DMS 273 (cell line): ENCODE data around the gene NRXN2.

Experiments
- DNase-seq: peaks from one replicate; lab custom pipeline; 2025; ENCODE audit not compliant: unreplicated experiment; lab: John Stamatoyannopoulos, UW

NRXN2 gene

DNA sequence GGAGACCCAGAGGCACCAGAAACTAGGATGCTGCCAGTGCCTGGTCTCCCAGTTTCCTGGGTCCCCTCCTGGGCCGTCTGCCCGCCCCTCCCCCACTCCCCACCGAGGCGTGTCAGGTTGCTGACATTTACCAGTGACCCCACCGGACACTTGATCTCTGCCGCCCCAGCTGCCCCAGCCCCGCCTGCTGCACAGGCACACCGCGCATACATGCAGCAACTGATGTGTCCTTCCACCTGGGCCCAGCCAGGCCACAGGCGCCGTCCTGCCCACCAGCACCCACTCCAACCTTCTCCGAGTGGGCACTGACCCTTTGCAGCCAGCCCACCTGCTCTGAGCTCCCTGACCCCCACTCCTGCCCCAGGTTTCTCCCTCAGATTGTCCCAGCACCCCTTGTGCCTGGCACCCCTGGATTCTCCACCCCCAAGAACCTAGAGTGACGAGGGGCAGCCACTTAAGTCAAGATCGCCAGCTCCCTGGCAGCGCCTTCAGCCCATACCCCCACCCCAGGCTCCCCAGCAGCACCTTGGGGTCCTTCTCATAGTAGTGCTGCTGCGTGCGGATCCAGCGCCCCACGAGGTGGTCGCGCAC, 36.2 kb upstream of the NRXN2 start:
- no peak for DNase-seq

GRCh38 chr11:64758330-64759079, 35.5 kb upstream of the NRXN2 start:
- no peak for DNase-seq

DNA sequence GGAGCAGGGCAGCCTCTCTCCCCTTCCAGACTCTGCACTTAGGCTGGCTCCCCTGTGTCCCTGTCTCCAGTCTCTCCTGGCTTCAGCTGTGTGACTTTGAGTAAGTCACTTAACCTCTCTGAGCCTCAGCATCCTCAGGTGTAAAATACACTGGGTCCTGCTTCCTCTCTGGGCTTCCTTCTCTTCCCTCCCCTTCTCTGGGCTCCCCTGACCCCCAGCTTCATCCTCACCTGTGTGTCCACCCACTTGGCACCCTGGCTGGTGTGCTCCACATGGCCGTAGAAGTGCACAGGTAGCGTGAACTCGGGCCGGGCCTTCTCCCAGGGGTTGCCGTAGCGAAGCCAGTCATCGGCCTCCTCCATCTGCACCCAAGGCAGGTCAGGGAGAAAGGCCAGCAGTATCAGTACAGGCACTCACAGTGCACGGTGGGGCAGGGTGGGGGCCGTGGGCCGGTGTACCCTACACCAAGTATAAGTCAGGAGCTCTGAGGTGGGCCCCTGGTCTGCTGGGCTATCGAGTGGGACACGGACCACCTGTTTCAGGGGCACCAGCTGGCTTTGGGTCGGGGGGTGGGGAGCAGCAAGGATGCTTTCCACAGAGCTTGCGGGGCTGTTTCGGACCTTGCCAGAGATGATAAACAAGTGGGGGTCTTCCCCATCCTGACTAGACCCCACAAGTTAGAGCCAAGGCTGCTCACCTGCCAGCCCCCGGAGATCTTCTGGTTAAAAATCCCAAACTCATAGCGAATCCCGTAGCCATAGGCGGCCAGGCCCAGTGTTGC, 34.7 kb upstream of the NRXN2 start:
- DNase-seq, result no peak

- no peak for DNase-seq
Observed at GRCh38 chr11:64755681-64756361, 32.8 kb upstream of the NRXN2 start.

- DNase-seq, result no peak
Observed at GRCh38 chr11:64754919-64755662, 32.1 kb upstream of the NRXN2 start.

DNA sequence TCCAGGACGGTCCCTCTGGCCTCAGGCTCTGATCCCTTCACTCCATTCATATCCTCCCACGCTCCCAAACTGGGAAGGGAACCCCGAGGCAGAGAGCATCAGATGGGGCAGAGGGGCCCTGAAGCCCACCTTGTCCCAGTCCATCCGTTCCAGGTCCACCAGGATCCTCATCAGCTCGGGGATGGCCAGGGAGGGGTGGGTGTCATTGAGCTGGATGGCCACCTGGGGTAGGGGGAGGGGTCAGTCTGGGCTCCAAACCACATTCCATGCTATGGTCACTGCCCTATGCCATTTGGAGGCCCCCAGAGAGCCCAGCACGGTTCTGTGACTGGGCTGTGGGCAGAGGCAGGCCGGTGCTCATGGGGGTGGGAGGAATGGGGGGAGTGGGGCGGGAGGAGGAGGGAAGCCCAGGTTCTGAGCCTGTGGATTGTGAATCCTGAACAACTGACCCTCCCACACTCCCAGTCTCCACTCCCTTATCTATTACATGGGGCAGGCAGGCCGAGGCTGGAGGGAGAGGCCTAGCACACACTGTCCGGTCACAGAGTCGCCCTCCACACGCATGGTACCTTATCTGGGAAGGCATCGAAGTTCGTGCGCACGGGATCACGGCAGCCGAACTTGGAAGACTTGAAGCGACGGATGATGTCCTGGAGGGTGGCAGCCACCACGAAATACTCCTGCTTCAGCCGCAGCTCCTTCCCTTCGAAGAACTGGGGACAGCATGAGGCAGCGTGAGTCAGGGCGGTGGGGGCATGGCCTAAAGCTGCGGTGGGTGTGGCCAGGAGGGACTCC, 31.3 kb upstream of the NRXN2 start:
- no peak for DNase-seq

- DNase-seq, result no peak
Observed at GRCh38 chr11:64753380-64754123, 30.6 kb upstream of the NRXN2 start.

DNA sequence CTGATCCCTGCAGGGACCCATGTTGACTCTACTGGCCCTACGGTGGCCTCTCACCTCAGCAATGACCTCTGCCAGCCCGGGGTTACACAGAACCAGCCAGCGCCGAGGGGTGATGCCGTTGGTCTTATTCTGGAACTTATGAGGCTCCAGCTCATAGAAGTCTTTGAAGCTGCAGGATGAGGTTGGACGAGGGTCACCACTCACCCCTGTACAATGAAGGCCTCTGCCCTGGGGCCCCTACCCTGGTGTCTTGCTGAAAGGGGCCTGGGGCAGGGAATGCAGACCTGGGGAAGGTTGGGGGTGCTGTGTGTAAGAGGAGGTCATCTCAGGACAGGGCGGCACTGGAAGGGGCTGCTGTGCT, 30.0 kb upstream of the NRXN2 start:
- no peak for DNase-seq

GRCh38 chr11:64752175-64752970, 29.4 kb upstream of the NRXN2 start:
- peak; percentile 67 for DNase-seq

GRCh38 chr11:64751580-64751979, 28.6 kb upstream of the NRXN2 start:
- no peak for DNase-seq

- no peak for DNase-seq
Observed at GRCh38 chr11:64751136-64751535, 28.1 kb upstream of the NRXN2 start.

DNA sequence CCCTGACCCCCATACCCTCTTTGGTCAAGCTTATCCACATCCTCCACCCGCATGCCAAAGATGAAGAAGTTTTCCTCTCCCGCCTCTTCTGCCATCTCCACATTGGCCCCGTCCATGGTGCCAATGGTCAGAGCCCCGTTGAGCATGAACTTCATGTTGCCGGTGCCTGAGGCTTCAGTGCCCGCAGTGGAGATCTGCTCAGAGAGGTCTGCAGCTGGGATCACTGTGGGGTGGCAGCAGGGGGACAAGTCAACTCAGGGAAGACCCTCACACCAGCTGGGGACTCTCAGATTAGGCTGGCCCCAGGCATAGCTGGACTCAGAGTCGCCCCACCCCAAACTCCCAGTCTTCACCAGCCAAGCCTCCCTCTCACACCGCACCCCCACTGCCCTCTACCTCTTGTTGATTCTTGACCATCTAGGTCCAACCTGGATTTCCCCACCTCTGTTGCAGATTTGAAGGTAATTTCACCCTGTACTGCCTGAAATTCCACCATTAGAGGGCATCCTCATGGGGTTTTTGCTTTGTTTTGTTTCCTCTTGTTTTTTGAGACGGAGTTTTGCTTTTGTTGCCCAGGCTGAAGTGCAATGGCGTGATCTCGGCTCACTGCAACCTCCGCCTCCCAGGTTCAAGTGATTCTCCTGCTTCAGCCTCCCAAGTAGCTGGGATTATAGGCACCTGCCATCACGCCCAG, 27.5 kb upstream of the NRXN2 start:
- DNase-seq, result no peak

GRCh38 chr11:64747961-64748665, 25.1 kb upstream of the NRXN2 start:
- DNase-seq, result no peak

DNA sequence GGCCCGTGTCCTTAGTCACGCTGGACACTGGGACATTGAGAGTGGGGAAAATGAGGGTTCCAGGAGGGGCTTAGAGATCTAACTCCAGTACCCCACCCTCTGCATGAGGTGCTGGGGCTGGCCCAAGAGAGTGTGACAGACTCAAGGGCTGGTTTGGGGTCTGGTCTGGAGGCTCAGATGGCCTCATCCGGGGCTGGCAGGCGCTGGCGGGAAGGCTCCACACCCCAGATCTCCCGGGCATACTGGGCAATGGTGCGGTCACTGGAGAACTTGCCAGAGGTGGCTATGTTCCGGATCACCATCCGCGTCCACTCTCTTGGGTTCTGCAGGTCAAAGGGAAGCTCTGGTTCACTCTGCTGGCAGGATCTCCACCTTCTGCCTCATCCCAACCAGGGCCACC, 23.5 kb upstream of the NRXN2 start:
- no peak for DNase-seq

DNA sequence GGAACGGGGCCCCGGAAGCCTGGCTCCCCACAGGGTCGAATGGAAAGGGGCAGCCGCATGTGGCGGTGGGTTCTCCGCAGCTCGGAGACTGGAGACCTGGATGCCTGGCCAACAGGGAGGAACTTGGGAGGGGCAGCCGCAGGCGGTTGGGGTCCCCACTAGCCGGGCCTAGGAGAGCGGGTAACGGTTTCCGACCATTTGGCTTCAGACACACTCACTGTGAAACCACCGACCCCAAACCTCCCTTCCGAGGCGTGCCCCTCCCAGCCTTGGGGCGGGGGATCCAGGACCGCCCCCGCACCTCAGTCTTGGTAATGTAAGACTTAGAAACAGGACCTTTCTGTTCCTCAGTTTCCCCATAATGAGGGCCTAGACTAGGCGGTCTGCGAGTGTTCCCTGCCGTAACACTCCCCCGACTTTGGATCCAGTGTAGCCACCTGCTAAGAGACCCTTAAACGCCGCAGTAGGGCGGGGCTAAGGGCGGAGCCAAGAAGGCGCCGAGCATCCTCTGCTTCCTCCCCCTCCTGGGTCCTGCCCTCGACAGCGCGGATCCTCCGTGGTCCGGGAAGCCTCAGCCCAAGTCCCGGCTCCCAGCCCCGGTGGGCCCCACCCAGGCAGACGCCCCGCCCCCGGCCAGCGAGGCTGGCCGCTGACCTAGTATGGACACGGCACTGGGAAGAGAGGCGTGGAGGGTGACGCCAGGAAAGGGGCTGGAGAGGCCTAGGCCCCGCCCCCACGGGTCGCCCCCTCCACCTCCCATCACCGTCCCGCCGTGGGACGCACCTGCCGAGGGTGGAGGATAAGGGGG, 22.7 kb upstream of the NRXN2 start:
- DNase-seq, result peak; percentile 41

DNA sequence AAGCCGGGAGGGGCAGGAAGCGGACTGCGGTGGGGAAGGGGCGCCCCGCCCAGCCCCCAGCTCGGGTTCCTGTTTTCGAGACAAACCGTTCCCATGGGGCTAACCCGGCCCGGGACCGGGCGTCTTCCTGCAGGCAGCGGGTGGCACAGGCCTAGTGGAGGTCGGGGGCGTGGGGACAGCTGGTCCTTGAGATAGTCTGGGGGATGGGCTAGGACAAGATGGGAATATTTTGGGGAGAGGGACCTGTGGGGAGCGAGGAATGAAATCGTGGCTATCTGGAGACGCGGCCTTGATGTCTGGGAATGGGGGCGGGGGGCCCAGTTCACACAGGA, 22.2 kb upstream of the NRXN2 start:
- DNase-seq, result no peak
